ENCODE data around the gene PIP4K2C.
"Not testable (repeated sequence)": the region's sequence is repeated elsewhere in the genome, so short reads cannot be mapped to it uniquely, and the experiment has no call there.

PIP4K2C gene

GRCh38 chr12:57585156-57585555 is 5.8 kb upstream of the PIP4K2C start:
- DNase-seq (ENCODE audit: low read depth) = no peak

GRCh38 chr12:57586128-57586527 is 4.9 kb upstream of the PIP4K2C start:
- no peak for DNase-seq (ENCODE audit: low read depth)

GRCh38 chr12:57586832-57587429 is 4.1 kb upstream of the PIP4K2C start:
- no peak for DNase-seq (ENCODE audit: low read depth)

GRCh38 chr12:57588951-57589610 is 1.9 kb upstream of the PIP4K2C start:
- DNase-seq (ENCODE audit: low read depth) = not testable (repeated sequence)

GRCh38 chr12:57590479-57590863 is 521 bp upstream of the PIP4K2C start:
- no peak for DNase-seq (ENCODE audit: low read depth)

- no peak for DNase-seq (ENCODE audit: low read depth)
These were observed 862 bp downstream of the PIP4K2C start for GRCh38 chr12:57591782-57592325.

- DNase-seq (ENCODE audit: low read depth) = no peak
These were observed 1.7 kb downstream of the PIP4K2C start for GRCh38 chr12:57592551-57593165.

GRCh38 chr12:57593187-57593586 is 2.2 kb downstream of the PIP4K2C start:
- DNase-seq (ENCODE audit: low read depth) = no peak

GRCh38 chr12:57600395-57600794 is 9.4 kb downstream of the PIP4K2C start:
- DNase-seq (ENCODE audit: low read depth) = no peak

GRCh38 chr12:57602544-57602943 is 11.6 kb downstream of the PIP4K2C start:
- DNase-seq (ENCODE audit: low read depth) = no peak

- DNase-seq (ENCODE audit: low read depth) = no peak
These were observed 12.3 kb downstream of the PIP4K2C start for GRCh38 chr12:57603324-57603723.

- DNase-seq (ENCODE audit: low read depth) = peak; percentile 75
These were observed 12.9 kb downstream of the PIP4K2C start for GRCh38 chr12:57603815-57604453.

- no peak for DNase-seq (ENCODE audit: low read depth)
These were observed 13.5 kb downstream of the PIP4K2C start, which contains the start of gene DTX3 for GRCh38 chr12:57604454-57604991. Gene DTX3 (plus strand): TSS chr12:57604824. CDS start chr12:57606518, 1,694 bp downstream.

GRCh38 chr12:57604992-57605810 is 14.2 kb downstream of the PIP4K2C start:
- DNase-seq (ENCODE audit: low read depth) = no peak

- no peak for DNase-seq (ENCODE audit: low read depth)
These were observed 14.9 kb downstream of the PIP4K2C start for GRCh38 chr12:57605811-57606311.

GRCh38 chr12:57606399-57606798 is 15.4 kb downstream of the PIP4K2C start:
- no peak for DNase-seq (ENCODE audit: low read depth)

GRCh38 chr12:57606821-57607220 is 15.8 kb downstream of the PIP4K2C start:
- no peak for DNase-seq (ENCODE audit: low read depth)

GRCh38 chr12:57607958-57608663 is 17.1 kb downstream of the PIP4K2C start:
- no peak for DNase-seq (ENCODE audit: low read depth)

GRCh38 chr12:57609101-57609780 is 18.2 kb downstream of the PIP4K2C start:
- DNase-seq (ENCODE audit: low read depth) = no peak

Measured in stromal cell of bone marrow (primary cell).